ENCODE measurements around the gene CARD10.
A peak's percentile ranks its signal among the peaks of the same experiment; 100 is the strongest.

CARD10 gene

DNA sequence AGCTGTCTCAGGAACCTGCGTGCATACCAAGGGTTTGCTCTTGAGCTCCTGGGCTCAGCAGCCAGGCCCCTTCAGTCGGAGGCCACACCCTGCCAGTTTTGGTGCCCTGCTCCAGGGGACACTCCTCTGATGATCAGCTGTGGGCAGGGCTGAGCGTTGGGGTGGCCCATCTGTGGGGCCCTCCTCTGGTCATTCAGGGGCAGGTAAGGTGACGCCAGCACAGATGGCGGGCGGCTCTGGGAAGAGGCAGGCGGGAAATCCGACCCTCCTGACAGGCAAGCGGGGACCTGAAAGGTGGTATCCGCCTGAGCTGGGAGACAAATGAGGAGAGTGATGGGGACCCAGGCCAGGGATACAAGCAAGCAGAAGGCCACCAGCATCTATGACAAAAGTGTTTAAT, 29.2 kb downstream of the CARD10 start:
- Mint-ChIP-seq H3K4me3 (peak overlapping the region in 1 of 3 experiments; percentile 24), H3K4me1 (peaks cover 13% of the 10 kb centered on the region), H3K9me3 (no peaks in the 10 kb centered on the region), H3K27ac (peak overlapping the region in 1 of 3 experiments; percentile 17), H3K36me3 (ENCODE audit: low read depth) (peaks cover 22% of the 10 kb centered on the region), H3K27me3 (ENCODE audit: low read depth) (peaks cover 17% of the 10 kb centered on the region)
- TF ChIP-seq, protein P1, sequence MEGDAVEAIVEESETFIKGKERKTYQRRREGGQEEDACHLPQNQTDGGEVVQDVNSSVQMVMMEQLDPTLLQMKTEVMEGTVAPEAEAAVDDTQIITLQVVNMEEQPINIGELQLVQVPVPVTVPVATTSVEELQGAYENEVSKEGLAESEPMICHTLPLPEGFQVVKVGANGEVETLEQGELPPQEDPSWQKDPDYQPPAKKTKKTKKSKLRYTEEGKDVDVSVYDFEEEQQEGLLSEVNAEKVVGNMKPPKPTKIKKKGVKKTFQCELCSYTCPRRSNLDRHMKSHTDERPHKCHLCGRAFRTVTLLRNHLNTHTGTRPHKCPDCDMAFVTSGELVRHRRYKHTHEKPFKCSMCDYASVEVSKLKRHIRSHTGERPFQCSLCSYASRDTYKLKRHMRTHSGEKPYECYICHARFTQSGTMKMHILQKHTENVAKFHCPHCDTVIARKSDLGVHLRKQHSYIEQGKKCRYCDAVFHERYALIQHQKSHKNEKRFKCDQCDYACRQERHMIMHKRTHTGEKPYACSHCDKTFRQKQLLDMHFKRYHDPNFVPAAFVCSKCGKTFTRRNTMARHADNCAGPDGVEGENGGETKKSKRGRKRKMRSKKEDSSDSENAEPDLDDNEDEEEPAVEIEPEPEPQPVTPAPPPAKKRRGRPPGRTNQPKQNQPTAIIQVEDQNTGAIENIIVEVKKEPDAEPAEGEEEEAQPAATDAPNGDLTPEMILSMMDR (IDR thresholded peaks at IDR 0.05; ENCODE audit: unreplicated experiment in 3 of 3): no peak

- Mint-ChIP-seq H3K27ac (peak overlapping the region in 1 of 3 experiments; percentile 51), H3K27me3 (ENCODE audit: low read depth) (peaks cover 21% of the 10 kb centered on the region), H3K4me3 (no peak overlapping the region), H3K9me3 (no peaks in the 10 kb centered on the region), H3K36me3 (ENCODE audit: low read depth) (peaks cover 19% of the 10 kb centered on the region), H3K4me1 (peaks cover 16% of the 10 kb centered on the region)
- TF ChIP-seq, protein P1 (IDR thresholded peaks at IDR 0.05; ENCODE audit: unreplicated experiment in 3 of 3): no peak
These were observed 30.7 kb downstream of the CARD10 start for GRCh38 chr22:37488337-37489135.

GRCh38 chr22:37487571-37487970, 31.6 kb downstream of the CARD10 start:
- TF ChIP-seq, protein P1 (IDR thresholded peaks at IDR 0.05; ENCODE audit: unreplicated experiment in 3 of 3): no peak
- Mint-ChIP-seq H3K4me1 (peaks cover 21% of the 10 kb centered on the region), H3K4me3 (peak overlapping the region in 1 of 3 experiments; percentile 7), H3K27me3 (ENCODE audit: low read depth) (peaks cover 24% of the 10 kb centered on the region), H3K9me3 (no peaks in the 10 kb centered on the region), H3K36me3 (ENCODE audit: low read depth) (peaks cover 10% of the 10 kb centered on the region), H3K27ac (peak overlapping the region in 2 of 3 experiments; percentile 12 to 31)

DNA sequence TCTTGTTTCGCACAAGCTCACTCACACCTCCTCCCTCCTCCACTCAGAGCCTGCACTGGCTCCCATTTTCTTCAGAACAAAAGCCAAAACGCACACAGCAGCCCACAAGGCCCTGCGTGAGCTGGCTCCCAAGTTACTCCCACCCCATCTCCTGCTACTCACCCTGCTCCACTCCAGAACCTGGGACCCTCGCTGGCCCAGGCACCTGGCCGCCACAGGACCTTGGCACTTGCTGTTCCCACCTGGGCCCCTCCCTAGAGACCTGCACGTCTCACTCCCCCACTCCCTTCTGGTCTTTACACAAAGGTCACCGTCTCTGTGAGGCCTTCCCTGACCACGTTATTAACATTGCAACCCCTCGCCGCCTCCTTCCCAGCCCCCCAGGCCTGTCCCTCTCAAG, 32.1 kb downstream of the CARD10 start:
- Mint-ChIP-seq H3K9me3 (no peaks in the 10 kb centered on the region), H3K27me3 (ENCODE audit: low read depth) (peaks cover 28% of the 10 kb centered on the region), H3K4me3 (peak overlapping the region in 1 of 3 experiments; percentile 7), H3K36me3 (ENCODE audit: low read depth) (peaks cover 10% of the 10 kb centered on the region), H3K4me1 (peaks cover 21% of the 10 kb centered on the region), H3K27ac (peak overlapping the region in 2 of 3 experiments; percentile 12 to 31)
- TF ChIP-seq, protein P1 (IDR thresholded peaks at IDR 0.05; ENCODE audit: unreplicated experiment in 3 of 3): no peak

- peak within 1 kb of the TSS in 2 of 3 experiments; percentile 31 to 73 for H3K27ac Mint-ChIP-seq
- peaks cover 31% of the 10 kb centered on the region for H3K27me3 Mint-ChIP-seq (ENCODE audit: low read depth)
- H3K36me3 Mint-ChIP-seq (ENCODE audit: low read depth): peaks cover 10% of the 10 kb centered on the region
- H3K4me3 Mint-ChIP-seq: peak within 1 kb of the TSS in 2 of 3 experiments; percentile 21 to 34
- TF ChIP-seq, protein P1 (IDR thresholded peaks at IDR 0.05; ENCODE audit: unreplicated experiment in 3 of 3): no peak
- no peaks in the 10 kb centered on the region for H3K9me3 Mint-ChIP-seq
- peaks cover 21% of the 10 kb centered on the region for H3K4me1 Mint-ChIP-seq
These were observed 32.9 kb downstream of the CARD10 start, which contains the start of gene MFNG for GRCh38 chr22:37486224-37486845. MFNG (minus strand) TSS chr22:37486384; CDS start chr22:37486177, 207 bp downstream.
